Hepatocyte (in vitro differentiated cells): ENCODE measurements around the gene PDLIM4. TPM values are rescaled to one million over a fixed set of nuclear protein-coding genes. Genes with fewer than 3 reads are reported as not detected.

Experiments used
- DNase-seq: peaks from one replicate; pipeline ENCODE4 v3.0.0-alpha.2; 2016; ENCODE audit warnings: low spot score
- H2AFZ ChIP-seq: fragments of 200-600 bp; sonication (generic); 2 replicates; pipeline ENCODE4 v1.6.0; 2016; ENCODE audit warnings: antibody characterized with exemption, mild to moderate bottlenecking
- H3K27ac ChIP-seq: fragments of 200-600 bp; sonication (generic); 2 replicates; pipeline ENCODE4 v1.5.1; 2016; ENCODE audit warnings: mild to moderate bottlenecking
- H3K27me3 ChIP-seq: fragments of 200-600 bp; sonication (generic); 2 replicates; pipeline ENCODE4 v1.6.1; 2016
- H3K36me3 ChIP-seq: fragments of 200-600 bp; sonication (generic); replicated peaks from 2 replicates; pipeline ENCODE4 v1.5.1; 2016; ENCODE audit warnings: low read depth; ENCODE audit not compliant: insufficient read depth
- H3K4me1 ChIP-seq: fragments of 200-600 bp; sonication (generic); 2 replicates; pipeline ENCODE4 v1.5.1; 2016; ENCODE audit warnings: mild to moderate bottlenecking, moderate library complexity; ENCODE audit not compliant: insufficient read depth
- H3K4me2 ChIP-seq: fragments of 200-600 bp; sonication (generic); 2 replicates; pipeline ENCODE4 v1.6.0; 2016
- H3K4me3 ChIP-seq: fragments of 200-600 bp; sonication (generic); 2 replicates; pipeline ENCODE4 v1.5.1; 2016; ENCODE audit warnings: mild to moderate bottlenecking
- H3K79me2 ChIP-seq: fragments of 200-600 bp; sonication (generic); 2 replicates; pipeline ENCODE4 v1.6.0; 2017; ENCODE audit warnings: mild to moderate bottlenecking
- H3K9me2 ChIP-seq: fragments of 200-600 bp; sonication (generic); replicated peaks from 2 replicates; pipeline ENCODE4 v1.6.0; 2017; ENCODE audit warnings: mild to moderate bottlenecking; ENCODE audit not compliant: insufficient read depth
- H3K9me3 ChIP-seq: fragments of 200-600 bp; sonication (generic); 2 replicates; pipeline ENCODE4 v1.5.1; 2016; ENCODE audit warnings: low read depth, mild to moderate bottlenecking
- H4K20me1 ChIP-seq: fragments of 200-600 bp; sonication (generic); 2 replicates; pipeline ENCODE4 v1.6.0; 2016; ENCODE audit warnings: mild to moderate bottlenecking; ENCODE audit not compliant: insufficient read depth, poor library complexity, severe bottlenecking
- EZH2 ChIP-seq: fragments of 200-600 bp; sonication (generic); IDR thresholded peaks from 2 replicates; pipeline ENCODE4 v1.6.1; 2016; ENCODE audit warnings: antibody characterized with exemption, mild to moderate bottlenecking, borderline replicate concordance
- EZH2phosphoT487 ChIP-seq: fragments of 200-600 bp; sonication (generic); IDR thresholded peaks from one replicate; pipeline ENCODE4 v1.6.1; 2018; ENCODE audit warnings: antibody characterized with exemption, mild to moderate bottlenecking, low read depth, moderate library complexity; ENCODE audit not compliant: unreplicated experiment, severe bottlenecking
- WGBS: methylation state at CpG from one replicate; pipeline ENCODE4 v1.1.6; 2016; ENCODE audit warnings: low lambda C conversion rate; ENCODE audit errors: missing lambda C conversion rate; 5-methylcytosine and 5-hydroxymethylcytosine counted together
- polyA plus RNA-seq: library from polyadenylated mRNA; unstranded; fragments of >200 nt; fragmentation: Nextera tagmentation; extraction: Ambion mirVana; gene quantifications from 2 replicates; pipeline ENCODE4 v1.2.1, GENCODE V29; 2016
- total RNA-seq: library from RNA; depleted of rRNA; stranded (reverse); fragments of >200 nt; gene quantifications from 2 replicates; pipeline ENCODE4 v1.2.3, GENCODE V29; 2014
- TF ChIP-seq, protein P1 (sequence below): fragments of 200-600 bp; sonication (generic); IDR thresholded peaks from 2 replicates; pipeline ENCODE4 v1.5.1; 2016; ENCODE audit warnings: antibody characterized with exemption, mild to moderate bottlenecking; ENCODE audit not compliant: poor library complexity

Gene PDLIM4
- total and polyA plus RNA-seq, 2 experiments from 2014 or later: 16.4 to 102 TPM

GRCh38 chr5:132221781-132222648 lies 35.5 kb upstream of the PDLIM4 start:
- no peaks in the 10 kb centered on the region for H4K20me1 ChIP-seq
- TF ChIP-seq EZH2phosphoT487: no peak
- TF ChIP-seq, protein P1, sequence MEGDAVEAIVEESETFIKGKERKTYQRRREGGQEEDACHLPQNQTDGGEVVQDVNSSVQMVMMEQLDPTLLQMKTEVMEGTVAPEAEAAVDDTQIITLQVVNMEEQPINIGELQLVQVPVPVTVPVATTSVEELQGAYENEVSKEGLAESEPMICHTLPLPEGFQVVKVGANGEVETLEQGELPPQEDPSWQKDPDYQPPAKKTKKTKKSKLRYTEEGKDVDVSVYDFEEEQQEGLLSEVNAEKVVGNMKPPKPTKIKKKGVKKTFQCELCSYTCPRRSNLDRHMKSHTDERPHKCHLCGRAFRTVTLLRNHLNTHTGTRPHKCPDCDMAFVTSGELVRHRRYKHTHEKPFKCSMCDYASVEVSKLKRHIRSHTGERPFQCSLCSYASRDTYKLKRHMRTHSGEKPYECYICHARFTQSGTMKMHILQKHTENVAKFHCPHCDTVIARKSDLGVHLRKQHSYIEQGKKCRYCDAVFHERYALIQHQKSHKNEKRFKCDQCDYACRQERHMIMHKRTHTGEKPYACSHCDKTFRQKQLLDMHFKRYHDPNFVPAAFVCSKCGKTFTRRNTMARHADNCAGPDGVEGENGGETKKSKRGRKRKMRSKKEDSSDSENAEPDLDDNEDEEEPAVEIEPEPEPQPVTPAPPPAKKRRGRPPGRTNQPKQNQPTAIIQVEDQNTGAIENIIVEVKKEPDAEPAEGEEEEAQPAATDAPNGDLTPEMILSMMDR: peak; percentile 19
- H3K79me2 ChIP-seq: peaks cover 49% of the 10 kb centered on the region
- peak overlapping the region; percentile 73 for H3K27ac ChIP-seq
- no peaks in the 10 kb centered on the region for H3K27me3 ChIP-seq
- H3K4me3 ChIP-seq: no peak overlapping the region
- 77% methylated on average over 7 of the region's 7 CpGs for WGBS
- peaks cover 21% of the 10 kb centered on the region for H3K4me1 ChIP-seq
- peak overlapping the region; percentile 29 for H3K4me2 ChIP-seq
- H2AFZ ChIP-seq: no peak overlapping the region
- H3K9me2 ChIP-seq: no peaks in the 10 kb centered on the region
- DNase-seq: peak; percentile 65
- no peaks in the 10 kb centered on the region for H3K36me3 ChIP-seq
- no peaks in the 10 kb centered on the region for H3K9me3 ChIP-seq

DNA sequence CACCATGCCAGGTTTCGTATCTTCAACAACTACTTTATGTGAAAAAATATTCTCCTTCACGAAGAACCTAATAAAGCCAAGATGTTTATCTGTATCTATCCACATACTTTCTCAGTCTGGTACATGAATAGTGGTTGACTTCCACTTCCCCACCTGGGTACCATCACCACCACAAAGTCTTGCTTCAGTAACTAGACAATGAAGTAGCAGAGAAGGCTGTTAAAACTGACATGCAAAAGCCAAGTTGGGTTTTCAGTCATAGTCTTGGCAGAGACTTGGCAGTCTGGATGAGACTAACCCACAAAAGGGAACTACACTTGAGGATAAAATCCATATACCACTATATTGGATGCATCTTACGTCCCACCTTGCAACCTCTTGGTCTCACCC lies 34.9 kb upstream of the PDLIM4 start:
- Histone ChIP-seq H3K9me2 (no peaks in the 10 kb centered on the region), H3K36me3 (no peaks in the 10 kb centered on the region), H3K4me3 (no peak overlapping the region), H3K27ac (peak overlapping the region; percentile 73), H3K4me2 (peak overlapping the region; percentile 29), H3K27me3 (no peaks in the 10 kb centered on the region), H3K9me3 (no peaks in the 10 kb centered on the region), H2AFZ (no peak overlapping the region), H4K20me1 (no peaks in the 10 kb centered on the region), H3K4me1 (peaks cover 21% of the 10 kb centered on the region), H3K79me2 (peaks cover 49% of the 10 kb centered on the region)
- 97% methylated on average over 3 of the region's 3 CpGs for WGBS
- no peak for DNase-seq
- TF ChIP-seq EZH2 (no peak), EZH2phosphoT487 (no peak)
- TF ChIP-seq, protein P1: no peak

GRCh38 chr5:132223861-132224260 lies 33.6 kb upstream of the PDLIM4 start:
- no peak for DNase-seq
- TF ChIP-seq EZH2: no peak
- TF ChIP-seq, protein P1: no peak
- Histone ChIP-seq H3K4me2 (peak overlapping the region; percentile 90), H3K9me2 (no peaks in the 10 kb centered on the region), H2AFZ (no peak overlapping the region), H3K9me3 (no peaks in the 10 kb centered on the region), H3K4me3 (no peak overlapping the region), H4K20me1 (no peaks in the 10 kb centered on the region), H3K27ac (peak overlapping the region; percentile 84), H3K4me1 (peaks cover 26% of the 10 kb centered on the region), H3K79me2 (peaks cover 48% of the 10 kb centered on the region), H3K27me3 (no peaks in the 10 kb centered on the region), H3K36me3 (no peaks in the 10 kb centered on the region)
- 97% methylated on average over 2 of the region's 2 CpGs for WGBS
